Measurements from ENCODE around the gene STX7. TPM values are rescaled to one million over a fixed set of nuclear protein-coding genes. Genes with fewer than 3 reads are reported as not detected.

The STX7 gene
- total and polyA plus RNA-seq, 7 donors: 12.6 to 38.1 (median 26.2) TPM

- no peak for TF ChIP-seq CTCF (IDR thresholded peaks at IDR 0.05)
- Histone ChIP-seq H3K27me3 (ENCODE audit: insufficient read depth in 3 of 3, low read length in 2 of 3) (no peaks in the 10 kb centered on the region), H3K4me3 (no peak overlapping the region), H3K36me3 (ENCODE audit: insufficient read depth in 1 of 2, low read depth in 1 of 2) (peaks cover 0 to 40% of the 10 kb centered on the region in 2 donors), H3K27ac (no peak overlapping the region), H3K4me1 (peaks cover 31% of the 10 kb centered on the region), H3K9me3 (no peaks in the 10 kb centered on the region)
- no peak for DNase-seq
- 31 to 63% (median 47%) methylated on average over 1 of the region's 1 CpG for WGBS, 3 donors
- intact Hi-C loops (cut with DNase I): no loop called here
- ATAC-seq: no peak
Observed at GRCh38 chr6:132505158-132505557, 7.8 kb downstream of the STX7 start.

GRCh38 chr6:132504757-132505156 is 8.2 kb downstream of the STX7 start:
- Histone ChIP-seq H3K36me3 (ENCODE audit: insufficient read depth in 1 of 2, low read depth in 1 of 2) (peaks cover 0 to 42% of the 10 kb centered on the region in 2 donors), H3K4me1 (peaks cover 28% of the 10 kb centered on the region), H3K9me3 (no peaks in the 10 kb centered on the region), H3K27ac (no peak overlapping the region), H3K27me3 (ENCODE audit: insufficient read depth in 3 of 3, low read length in 2 of 3) (no peaks in the 10 kb centered on the region), H3K4me3 (no peak overlapping the region)
- intact Hi-C loops (cut with DNase I): no loop called here
- TF ChIP-seq CTCF (IDR thresholded peaks at IDR 0.05): no peak
- 65 to 76% (median 66%) methylated on average over 5 of the region's 5 CpGs for WGBS, 3 donors
- DNase-seq: no peak
- no peak for ATAC-seq

- TF ChIP-seq CTCF (IDR thresholded peaks at IDR 0.05): no peak
- peaks cover 8 to 60% of the 10 kb centered on the region in 2 donors for H3K36me3 ChIP-seq (ENCODE audit: insufficient read depth in 1 of 2, low read depth in 1 of 2)
- peaks cover 6% of the 10 kb centered on the region for H3K4me1 ChIP-seq
- WGBS, 3 donors: 62 to 69% (median 63%) methylated on average over 4 of the region's 4 CpGs
- no peaks in the 10 kb centered on the region for H3K9me3 ChIP-seq
- intact Hi-C loops (cut with DNase I): no loop called here
- H3K27ac ChIP-seq: no peak overlapping the region
- ATAC-seq: peak in 1 of 4 donors; percentile 56
- H3K27me3 ChIP-seq (ENCODE audit: insufficient read depth in 3 of 3, low read length in 2 of 3): no peaks in the 10 kb centered on the region
- H3K4me3 ChIP-seq: no peak overlapping the region
- no peak for DNase-seq
Observed at GRCh38 chr6:132499757-132500156, 13.2 kb downstream of the STX7 start.

GRCh38 chr6:132498638-132499037 is 14.3 kb downstream of the STX7 start:
- Histone ChIP-seq H3K27me3 (ENCODE audit: insufficient read depth in 3 of 3, low read length in 2 of 3) (no peaks in the 10 kb centered on the region), H3K4me3 (no peak overlapping the region), H3K4me1 (no peaks in the 10 kb centered on the region), H3K9me3 (no peaks in the 10 kb centered on the region), H3K27ac (no peak overlapping the region), H3K36me3 (ENCODE audit: insufficient read depth in 1 of 2, low read depth in 1 of 2) (peaks cover 8 to 60% of the 10 kb centered on the region in 2 donors)
- DNase-seq: no peak
- no peak for ATAC-seq
- intact Hi-C loops (cut with DNase I): no loop called here
- TF ChIP-seq CTCF (IDR thresholded peaks at IDR 0.05): no peak
- WGBS, 3 donors: 87 to 91% (median 88%) methylated on average over 3 of the region's 3 CpGs

- no peak for TF ChIP-seq CTCF (IDR thresholded peaks at IDR 0.05)
- H3K4me3 ChIP-seq: no peak overlapping the region
- ATAC-seq (no peak), DNase-seq (no peak)
- H3K4me1 ChIP-seq: peaks cover 5% of the 10 kb centered on the region
- intact Hi-C loops (cut with DNase I): no loop called here
- H3K27ac ChIP-seq: no peak overlapping the region
- 32 to 52% (median 37%) methylated on average over 4 of the region's 4 CpGs for WGBS, 3 donors
- H3K27me3 ChIP-seq (ENCODE audit: insufficient read depth in 3 of 3, low read length in 2 of 3): no peaks in the 10 kb centered on the region
- no peaks in the 10 kb centered on the region for H3K9me3 ChIP-seq
- H3K36me3 ChIP-seq (ENCODE audit: insufficient read depth in 1 of 2, low read depth in 1 of 2): peaks cover 8 to 44% of the 10 kb centered on the region in 2 donors
Observed at GRCh38 chr6:132496519-132497180, 16.3 kb downstream of the STX7 start.

Data from psoas muscle (tissue), 8 donors.